ENCODE data around the gene MRPL52. TPM values are rescaled to one million over a fixed set of nuclear protein-coding genes. Genes with fewer than 3 reads are reported as not detected.

The MRPL52 gene
- total and polyA plus RNA-seq, 12 donors, result 58.3 to 390 (median 111) TPM

DNA sequence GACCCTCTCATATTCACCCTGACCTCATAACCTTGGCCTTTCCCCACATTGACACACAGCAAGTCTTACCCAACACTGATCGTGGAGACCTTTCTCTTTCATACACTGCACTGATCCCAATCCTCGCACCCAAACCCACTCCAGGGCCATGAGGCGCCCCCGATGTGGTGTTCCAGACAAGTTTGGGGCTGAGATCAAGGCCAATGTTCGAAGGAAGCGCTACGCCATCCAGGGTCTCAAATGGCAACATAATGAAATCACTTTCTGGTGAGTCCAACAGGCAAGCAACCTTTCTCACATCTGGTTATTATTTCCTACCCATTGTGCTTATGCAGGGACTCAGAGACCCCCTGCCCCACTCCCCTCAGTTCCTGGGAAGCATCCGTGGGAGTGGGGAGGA, 12.1 kb downstream of the MRPL52 start:
- WGBS, 4 donors, result 87 to 91% (median 90%) methylated on average over 7 to 8 of the region's 8 CpGs
- H3K9me3 ChIP-seq (replicated peaks in 1 of 3), result no peaks in the 10 kb centered on the region
- H3K27ac ChIP-seq, result no peak overlapping the region
- peaks cover 0 to 61% of the 10 kb centered on the region in 2 donors for H3K36me3 ChIP-seq (replicated peaks in 1 of 2)
- H3K4me3 ChIP-seq, result no peak overlapping the region
- DNase-seq, result no peak
- intact Hi-C loops (cut with DNase I), result no loop called here
- no peak for TF ChIP-seq POLR2A (IDR thresholded peaks at IDR 0.05)
- TF ChIP-seq, protein P1, sequence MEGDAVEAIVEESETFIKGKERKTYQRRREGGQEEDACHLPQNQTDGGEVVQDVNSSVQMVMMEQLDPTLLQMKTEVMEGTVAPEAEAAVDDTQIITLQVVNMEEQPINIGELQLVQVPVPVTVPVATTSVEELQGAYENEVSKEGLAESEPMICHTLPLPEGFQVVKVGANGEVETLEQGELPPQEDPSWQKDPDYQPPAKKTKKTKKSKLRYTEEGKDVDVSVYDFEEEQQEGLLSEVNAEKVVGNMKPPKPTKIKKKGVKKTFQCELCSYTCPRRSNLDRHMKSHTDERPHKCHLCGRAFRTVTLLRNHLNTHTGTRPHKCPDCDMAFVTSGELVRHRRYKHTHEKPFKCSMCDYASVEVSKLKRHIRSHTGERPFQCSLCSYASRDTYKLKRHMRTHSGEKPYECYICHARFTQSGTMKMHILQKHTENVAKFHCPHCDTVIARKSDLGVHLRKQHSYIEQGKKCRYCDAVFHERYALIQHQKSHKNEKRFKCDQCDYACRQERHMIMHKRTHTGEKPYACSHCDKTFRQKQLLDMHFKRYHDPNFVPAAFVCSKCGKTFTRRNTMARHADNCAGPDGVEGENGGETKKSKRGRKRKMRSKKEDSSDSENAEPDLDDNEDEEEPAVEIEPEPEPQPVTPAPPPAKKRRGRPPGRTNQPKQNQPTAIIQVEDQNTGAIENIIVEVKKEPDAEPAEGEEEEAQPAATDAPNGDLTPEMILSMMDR (IDR thresholded peaks at IDR 0.05), result no peak
- H3K4me1 ChIP-seq (replicated peaks in 1 of 2), result peaks cover 17 to 24% of the 10 kb centered on the region in 2 donors
- no peaks in the 10 kb centered on the region for H3K27me3 ChIP-seq

DNA sequence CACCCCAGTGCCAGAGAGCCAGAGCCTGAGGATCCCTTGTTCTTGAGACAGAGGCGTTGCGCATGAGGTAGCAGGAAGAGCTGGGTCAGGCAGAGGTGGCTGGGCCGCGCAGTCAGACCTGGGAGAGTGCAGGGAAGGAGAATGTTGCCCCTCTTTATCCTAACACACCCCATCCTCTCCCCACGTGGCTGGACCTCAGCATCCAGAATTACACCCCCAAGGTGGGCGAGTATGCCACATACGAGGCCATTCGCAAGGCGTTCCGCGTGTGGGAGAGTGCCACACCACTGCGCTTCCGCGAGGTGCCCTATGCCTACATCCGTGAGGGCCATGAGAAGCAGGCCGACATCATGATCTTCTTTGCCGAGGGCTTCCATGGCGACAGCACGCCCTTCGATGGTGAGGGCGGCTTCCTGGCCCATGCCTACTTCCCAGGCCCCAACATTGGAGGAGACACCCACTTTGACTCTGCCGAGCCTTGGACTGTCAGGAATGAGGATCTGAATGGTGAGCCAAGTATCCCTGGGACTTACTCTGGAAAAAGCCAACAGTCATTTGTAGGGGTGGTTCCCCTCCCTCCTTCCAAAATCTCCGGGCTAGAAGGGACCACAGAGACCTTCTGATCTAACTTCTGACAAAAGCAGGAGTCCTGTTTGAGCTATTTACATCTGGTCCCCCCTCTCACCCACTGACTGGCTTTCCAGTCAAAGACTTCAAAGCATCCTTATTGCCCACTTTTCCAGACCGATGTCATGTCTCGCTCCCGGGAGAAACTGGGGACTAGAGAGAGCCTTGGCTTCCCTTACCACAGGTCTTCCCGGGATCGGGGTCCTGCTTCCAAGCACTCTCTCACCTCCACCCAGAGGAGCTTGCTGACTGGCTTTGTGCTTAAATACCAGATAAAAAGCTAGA, 12.8 kb downstream of the MRPL52 start:
- no peak for DNase-seq
- Histone ChIP-seq H3K36me3 (replicated peaks in 1 of 2) (peaks cover 0 to 62% of the 10 kb centered on the region in 2 donors), H3K27ac (no peak overlapping the region), H3K9me3 (replicated peaks in 1 of 3) (no peaks in the 10 kb centered on the region), H3K27me3 (no peaks in the 10 kb centered on the region), H3K4me1 (replicated peaks in 1 of 2) (peaks cover 17 to 28% of the 10 kb centered on the region in 2 donors), H3K4me3 (no peak overlapping the region)
- 89 to 93% (median 91%) methylated on average over 22 to 28 of the region's 28 CpGs for WGBS, 4 donors
- intact Hi-C loops (cut with DNase I), result no loop called here
- TF ChIP-seq POLR2A (IDR thresholded peaks at IDR 0.05), result no peak
- TF ChIP-seq, protein P1 (IDR thresholded peaks at IDR 0.05), result no peak

DNA sequence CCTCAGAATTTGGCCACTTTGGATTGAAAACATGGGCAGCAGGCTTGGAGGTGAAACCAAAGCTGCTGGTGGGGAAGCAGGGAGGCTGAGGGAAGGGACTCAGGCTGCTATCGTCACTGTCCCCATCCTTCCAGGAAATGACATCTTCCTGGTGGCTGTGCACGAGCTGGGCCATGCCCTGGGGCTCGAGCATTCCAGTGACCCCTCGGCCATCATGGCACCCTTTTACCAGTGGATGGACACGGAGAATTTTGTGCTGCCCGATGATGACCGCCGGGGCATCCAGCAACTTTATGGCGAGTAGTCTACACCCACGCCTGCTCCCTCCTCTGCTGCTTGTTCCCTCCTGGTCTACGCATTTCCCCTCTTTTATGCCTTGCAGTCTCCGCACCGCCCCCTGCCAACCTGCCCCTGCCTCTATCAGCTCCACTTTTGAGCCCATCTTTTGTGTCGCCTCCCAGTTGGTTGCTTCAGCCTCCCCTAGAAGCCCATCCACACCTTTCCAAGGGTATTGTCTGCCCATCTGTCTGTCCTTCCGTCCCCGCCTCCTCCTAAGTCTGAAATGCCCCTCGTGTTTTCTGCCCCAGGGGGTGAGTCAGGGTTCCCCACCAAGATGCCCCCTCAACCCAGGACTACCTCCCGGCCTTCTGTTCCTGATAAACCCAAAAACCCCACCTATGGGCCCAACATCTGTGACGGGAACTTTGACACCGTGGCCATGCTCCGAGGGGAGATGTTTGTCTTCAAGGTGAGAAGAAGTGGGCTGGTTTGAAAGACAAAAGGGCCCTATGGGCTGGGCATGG, 13.6 kb downstream of the MRPL52 start:
- no peak for TF ChIP-seq POLR2A (IDR thresholded peaks at IDR 0.05)
- TF ChIP-seq, protein P1 (IDR thresholded peaks at IDR 0.05), result no peak
- intact Hi-C loops (cut with DNase I), result no loop called here
- Histone ChIP-seq H3K4me1 (replicated peaks in 1 of 2) (peaks cover 12 to 34% of the 10 kb centered on the region in 2 donors), H3K36me3 (replicated peaks in 1 of 2) (peaks cover 0 to 62% of the 10 kb centered on the region in 2 donors), H3K27me3 (no peaks in the 10 kb centered on the region), H3K9me3 (replicated peaks in 1 of 3) (no peaks in the 10 kb centered on the region), H3K4me3 (no peak overlapping the region), H3K27ac (no peak overlapping the region)
- WGBS, 4 donors, result 85 to 89% (median 88%) methylated on average over 19 to 21 of the region's 21 CpGs
- no peak for DNase-seq

All from adrenal gland (tissue), 12 donors.